DOHH2 (cell line): ENCODE results near the gene CACNA2D4.

ENCODE experiments used
- CTCF ChIP-seq: fragments of 200-600 bp; sonication (generic); IDR thresholded peaks from one replicate; pipeline ENCODE4 v1.5.1; 2014; ENCODE audit warnings: antibody characterized with exemption, mild to moderate bottlenecking, low read depth, low read length; ENCODE audit not compliant: poor library complexity, severe bottlenecking
- EZH2phosphoT487 ChIP-seq: fragments of 200-600 bp; sonication (generic); IDR thresholded peaks from 2 replicates; pipeline ENCODE4 v1.6.1; 2017; ENCODE audit warnings: borderline replicate concordance, mild to moderate bottlenecking, antibody characterized with exemption, low read length, moderate library complexity, mixed read lengths

- TF ChIP-seq CTCF (no peak), EZH2phosphoT487 (no peak)
Observed at GRCh38 chr12:1829306-1829900, 89.0 kb downstream of the CACNA2D4 start.
